GM18505 (cell line): ENCODE results near the gene GPR55.

ENCODE experiments used
- ATAC-seq: cut with Tn5 transposase; IDR thresholded peaks from one replicate; pipeline ENCODE4 v1.9.1; 2021; ENCODE audit not compliant: unreplicated experiment
- POLR2A ChIP-seq: IDR thresholded peaks from 4 replicates; pipeline ENCODE4 v1.6.1; 2011; ENCODE audit warnings: borderline replicate concordance; ENCODE audit not compliant: insufficient read depth, insufficient read length; ENCODE audit errors: extremely low read depth

Gene GPR55

GRCh38 chr2:230913406-230914143, 11.5 kb downstream of the GPR55 start:
- no peak for TF ChIP-seq POLR2A
- no peak for ATAC-seq

GRCh38 chr2:230912724-230913123, 12.3 kb downstream of the GPR55 start:
- TF ChIP-seq POLR2A = no peak
- ATAC-seq = no peak

DNA sequence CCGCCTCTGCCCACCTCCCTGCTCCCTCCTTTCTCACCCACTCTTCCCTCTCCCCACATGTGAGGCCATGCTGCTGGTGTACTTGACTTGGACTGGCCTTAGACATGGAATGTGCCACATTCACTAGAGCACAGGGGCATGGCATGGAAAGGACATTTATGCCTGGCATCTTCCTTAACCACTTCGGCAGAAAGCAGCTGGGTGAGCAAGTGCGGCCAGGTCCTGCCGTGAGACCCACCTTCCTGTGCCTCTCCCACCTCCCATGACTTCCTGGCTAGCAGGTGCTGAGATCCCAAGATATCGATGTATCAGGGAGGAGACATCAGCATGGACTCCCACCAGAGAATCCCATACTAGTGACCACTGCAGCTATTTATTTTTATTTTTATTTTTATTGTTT, 13.0 kb downstream of the GPR55 start:
- TF ChIP-seq POLR2A = no peak
- no peak for ATAC-seq

DNA sequence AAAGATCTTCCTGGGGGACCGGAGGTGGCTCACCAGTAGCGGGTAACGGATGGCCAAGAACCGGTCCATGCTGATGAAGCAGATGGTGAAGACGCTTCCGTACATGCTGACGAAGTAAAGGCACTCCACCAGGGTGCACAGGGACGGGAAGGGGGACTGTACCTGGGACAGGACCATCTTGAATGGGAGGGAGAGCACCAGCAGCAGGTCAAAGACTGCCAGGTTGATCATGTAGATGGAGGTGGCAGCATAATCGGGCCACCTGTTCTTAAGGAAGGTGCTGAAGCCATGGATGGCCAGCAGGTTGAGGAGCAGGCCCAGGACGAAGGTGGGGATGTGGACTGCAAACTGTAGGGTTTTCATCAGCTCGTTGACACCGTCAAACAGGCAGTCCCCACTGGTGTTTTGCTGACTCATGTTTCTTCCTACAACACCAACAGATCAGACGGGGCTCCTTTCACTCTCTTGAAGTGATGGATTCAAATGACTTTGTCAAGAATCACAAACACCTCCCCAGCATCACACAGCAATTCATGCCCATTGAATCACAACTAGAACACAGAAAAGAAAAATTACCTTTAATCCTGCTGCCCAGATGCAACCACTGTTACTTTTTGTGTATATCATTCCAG, 14.4 kb downstream of the GPR55 start:
- TF ChIP-seq POLR2A = no peak
- ATAC-seq = no peak

DNA sequence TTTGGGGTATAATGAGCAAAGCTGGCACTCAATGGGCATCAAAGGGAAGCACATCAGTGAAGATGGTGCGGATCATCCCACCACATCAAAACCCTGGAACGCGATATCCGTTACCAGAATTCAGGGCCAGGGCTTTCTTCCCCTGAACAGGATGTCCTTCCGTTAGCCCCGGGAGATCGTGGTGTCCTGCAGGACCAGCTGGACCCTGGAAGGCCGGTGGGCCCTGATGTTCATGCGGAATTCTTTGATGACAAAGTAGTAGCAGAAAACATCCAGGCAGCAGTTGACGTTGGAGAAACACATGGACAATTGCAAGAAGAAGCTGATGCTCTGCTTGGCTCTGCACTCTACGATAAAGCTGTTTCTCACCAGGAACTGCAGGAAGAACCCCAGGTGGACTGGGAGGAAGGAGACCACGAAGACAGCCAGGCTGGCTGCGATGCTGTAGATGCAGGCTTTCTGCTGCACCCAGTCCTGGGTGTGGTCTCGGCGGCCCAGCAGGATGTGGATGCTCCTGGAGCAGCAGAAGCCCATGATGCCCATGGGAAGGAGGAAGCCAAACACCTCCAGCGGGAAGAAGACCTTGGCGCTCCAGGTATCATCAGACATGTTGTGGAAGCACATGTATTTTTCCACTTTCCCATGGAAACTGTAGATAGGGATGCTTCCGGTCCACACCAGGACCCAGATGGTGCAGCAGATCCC, 15.0 kb downstream of the GPR55 start:
- TF ChIP-seq POLR2A = no peak
- no peak for ATAC-seq

DNA sequence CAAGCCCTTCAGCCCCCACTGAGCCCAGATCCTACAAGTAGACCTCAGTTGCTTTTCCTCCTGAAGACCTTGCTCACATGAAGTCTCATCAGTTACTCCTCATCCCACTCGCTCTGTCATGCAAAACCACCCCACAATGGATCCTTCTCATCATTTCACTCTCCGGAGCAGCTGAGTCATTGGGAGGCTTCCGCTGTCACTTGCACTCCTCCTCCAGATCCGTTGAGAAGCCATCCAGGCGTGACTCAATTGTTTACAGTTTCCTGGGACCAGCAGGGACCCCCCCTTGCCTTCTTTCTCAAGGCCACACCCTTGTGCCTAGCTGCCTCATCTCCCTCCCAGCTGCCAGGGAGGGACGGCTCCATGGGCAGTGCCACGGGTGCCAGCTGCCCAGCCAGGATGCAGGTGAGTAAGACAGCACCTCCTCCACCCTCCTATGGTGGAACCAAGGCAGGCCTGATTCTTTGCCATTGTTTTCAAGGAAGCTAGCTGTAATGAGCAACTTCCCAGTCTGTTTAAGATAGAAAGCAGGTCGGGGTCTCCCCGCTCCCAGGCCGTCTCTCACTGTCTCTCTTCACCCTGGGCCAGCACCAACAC, 16.3 kb downstream of the GPR55 start:
- TF ChIP-seq POLR2A = no peak
- no peak for ATAC-seq

DNA sequence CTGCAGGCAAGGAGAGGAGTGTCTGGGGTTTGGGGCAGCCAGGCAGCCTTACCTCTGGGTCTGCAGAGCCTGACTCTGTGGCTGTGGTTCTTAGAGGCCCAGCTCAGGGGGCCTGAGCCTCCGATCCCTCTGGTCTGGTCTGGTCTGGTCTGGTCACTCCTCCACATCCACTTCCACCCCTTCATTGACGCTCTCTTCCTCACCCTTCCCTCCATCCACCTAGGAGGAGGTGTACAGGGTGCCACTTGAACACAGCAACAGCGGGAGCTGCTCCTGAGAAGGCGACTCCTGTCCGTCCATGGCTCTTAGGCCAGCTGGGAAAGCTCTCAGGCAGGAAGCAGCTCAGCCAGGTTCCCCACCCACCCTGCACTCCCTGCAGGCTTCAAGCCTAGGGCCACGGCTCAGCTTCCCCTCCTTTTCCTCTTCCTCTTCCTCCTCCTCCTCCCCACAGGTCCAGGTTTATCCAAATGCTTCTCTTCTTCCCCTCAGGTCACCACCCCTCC, 16.9 kb downstream of the GPR55 start:
- ATAC-seq = no peak

GRCh38 chr2:230907361-230908091, 17.5 kb downstream of the GPR55 start:
- no peak for TF ChIP-seq POLR2A
- no peak for ATAC-seq

More for the DNA sequence above, 16.9 kb downstream of the GPR55 start:
- TF ChIP-seq POLR2A = no peak

DNA sequence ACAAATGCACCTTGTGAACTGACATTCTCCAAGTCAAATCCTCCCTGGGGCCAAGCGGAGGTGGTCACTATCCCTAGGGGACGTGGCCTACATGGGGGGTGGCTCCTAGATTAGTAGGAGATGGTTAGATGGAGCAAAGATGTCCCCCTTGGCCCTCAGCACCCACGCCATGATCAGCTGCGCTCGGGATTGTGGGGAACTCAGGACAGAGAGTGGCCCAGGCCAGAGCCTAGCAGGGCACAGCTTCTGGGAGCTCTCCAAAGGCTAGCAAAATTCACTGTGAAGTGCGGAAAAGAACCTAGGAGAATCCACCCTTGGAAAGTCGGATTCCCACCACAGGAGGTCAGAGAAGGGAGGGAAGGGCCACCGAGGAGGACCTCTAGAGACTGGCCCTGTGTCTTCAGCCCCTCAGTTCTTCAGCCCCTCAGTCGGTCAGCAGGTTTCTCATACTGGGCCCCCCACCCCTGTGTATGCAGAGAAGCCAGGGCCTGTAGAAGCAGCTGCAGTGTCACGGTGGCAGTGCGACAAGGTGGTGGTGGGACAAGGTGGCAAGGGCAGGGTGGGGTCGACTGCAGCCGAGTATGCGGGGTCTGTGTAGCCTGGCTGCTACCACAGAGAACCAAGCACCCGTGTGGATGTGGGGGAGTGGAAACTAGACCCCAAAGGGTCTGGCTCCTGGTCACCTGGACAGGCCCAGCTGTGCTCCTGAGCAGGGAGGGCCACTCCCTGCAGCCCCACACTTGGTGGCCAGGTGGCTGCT, 18.4 kb downstream of the GPR55 start:
- TF ChIP-seq POLR2A = no peak
- no peak for ATAC-seq

DNA sequence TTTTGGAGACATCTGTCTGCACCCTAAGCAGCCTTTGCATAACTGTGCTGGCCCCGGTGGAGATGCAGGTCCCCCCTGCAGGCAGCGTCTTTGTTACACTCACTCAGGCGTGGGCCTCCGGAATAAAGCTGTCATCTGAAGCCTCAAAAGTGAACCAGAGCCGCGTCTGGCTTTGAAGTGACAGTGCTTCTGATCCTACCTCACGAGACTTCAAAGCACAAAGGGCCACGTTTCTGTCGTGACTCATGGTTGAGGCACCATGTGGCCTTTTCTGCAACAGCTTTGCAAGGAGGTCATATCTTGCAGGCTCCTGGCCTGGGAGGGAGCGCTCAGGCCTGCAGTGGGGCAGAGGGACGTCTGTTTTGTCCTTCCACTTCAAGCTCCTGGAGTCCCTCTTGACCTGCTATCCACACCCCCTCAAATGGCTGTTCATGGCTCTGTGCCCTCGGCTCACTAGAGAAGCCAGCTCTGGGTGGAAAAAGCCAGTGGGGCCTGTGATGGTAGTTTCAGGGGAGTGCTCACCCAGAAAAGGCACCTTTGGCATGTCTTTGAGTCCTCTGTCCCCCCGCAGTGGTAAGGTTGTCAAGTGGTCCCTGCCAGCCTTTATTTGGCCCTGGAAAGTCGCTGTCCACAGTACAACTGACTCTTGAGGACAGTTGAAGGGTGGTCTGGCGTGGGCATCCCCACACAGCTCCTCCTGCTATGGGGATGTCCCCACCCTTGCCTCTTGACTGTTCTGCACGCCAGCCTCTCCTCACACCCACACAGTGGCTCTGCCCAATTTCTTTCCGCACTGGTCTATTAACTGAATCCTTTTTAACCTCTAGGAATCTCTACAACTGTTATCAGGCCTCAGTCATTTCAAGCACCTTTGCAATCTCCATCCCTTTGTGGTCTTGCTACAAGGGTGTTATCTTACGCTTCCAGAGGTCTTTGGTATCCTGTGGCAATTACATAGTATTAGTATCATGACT, 19.3 kb downstream of the GPR55 start:
- TF ChIP-seq POLR2A = no peak
- no peak for ATAC-seq

- TF ChIP-seq POLR2A = peak; percentile 24
- ATAC-seq = no peak
These were observed 20.1 kb downstream of the GPR55 start for GRCh38 chr2:230904856-230905447.
